Osteocyte (in vitro differentiated cells): ENCODE results near the gene SZRD1. TPM values are rescaled to one million over a fixed set of nuclear protein-coding genes. Genes with fewer than 3 reads are reported as not detected.

ENCODE experiments used
- DNase-seq: peaks from one replicate; pipeline ENCODE4 v3.0.0; 2021; ENCODE audit warnings: mixed read lengths; ENCODE audit not compliant: unreplicated experiment; ENCODE audit errors: extremely low spot score
- H3K27ac Mint-ChIP-seq: one replicate; pipeline ENCODE4 v1.8.0; 2021; ENCODE audit warnings: mild to moderate bottlenecking, mixed read lengths; ENCODE audit not compliant: unreplicated experiment
- H3K27me3 Mint-ChIP-seq: one replicate; pipeline ENCODE4 v1.8.0; 2021; ENCODE audit warnings: mixed read lengths; ENCODE audit not compliant: unreplicated experiment
- H3K36me3 Mint-ChIP-seq: one replicate; pipeline ENCODE4 v1.8.0; 2021; ENCODE audit warnings: mixed read lengths; ENCODE audit not compliant: unreplicated experiment
- H3K4me1 Mint-ChIP-seq: one replicate; pipeline ENCODE4 v1.8.0; 2021; ENCODE audit warnings: mixed read lengths; ENCODE audit not compliant: unreplicated experiment
- H3K4me3 Mint-ChIP-seq: one replicate; pipeline ENCODE4 v1.8.0; 2021; ENCODE audit warnings: mild to moderate bottlenecking, moderate library complexity, mixed read lengths; ENCODE audit not compliant: unreplicated experiment
- H3K9me3 Mint-ChIP-seq: one replicate; pipeline ENCODE4 v1.8.0; 2021; ENCODE audit warnings: mixed read lengths; ENCODE audit not compliant: unreplicated experiment
- total RNA-seq: library from RNA; stranded (reverse); gene quantifications from 2 replicates; pipeline ENCODE4 v1.2.1, GENCODE V29; 2021
- TF ChIP-seq, protein P1 (sequence below): fragments of 200-600 bp; sonication (generic); IDR thresholded peaks from 2 replicates; pipeline ENCODE4 v1.5.0; 2021; ENCODE audit warnings: antibody characterized with exemption, mild to moderate bottlenecking, moderate library complexity

The SZRD1 gene
- total RNA-seq, 1 donor from 2014 or later, result 141 TPM

DNA sequence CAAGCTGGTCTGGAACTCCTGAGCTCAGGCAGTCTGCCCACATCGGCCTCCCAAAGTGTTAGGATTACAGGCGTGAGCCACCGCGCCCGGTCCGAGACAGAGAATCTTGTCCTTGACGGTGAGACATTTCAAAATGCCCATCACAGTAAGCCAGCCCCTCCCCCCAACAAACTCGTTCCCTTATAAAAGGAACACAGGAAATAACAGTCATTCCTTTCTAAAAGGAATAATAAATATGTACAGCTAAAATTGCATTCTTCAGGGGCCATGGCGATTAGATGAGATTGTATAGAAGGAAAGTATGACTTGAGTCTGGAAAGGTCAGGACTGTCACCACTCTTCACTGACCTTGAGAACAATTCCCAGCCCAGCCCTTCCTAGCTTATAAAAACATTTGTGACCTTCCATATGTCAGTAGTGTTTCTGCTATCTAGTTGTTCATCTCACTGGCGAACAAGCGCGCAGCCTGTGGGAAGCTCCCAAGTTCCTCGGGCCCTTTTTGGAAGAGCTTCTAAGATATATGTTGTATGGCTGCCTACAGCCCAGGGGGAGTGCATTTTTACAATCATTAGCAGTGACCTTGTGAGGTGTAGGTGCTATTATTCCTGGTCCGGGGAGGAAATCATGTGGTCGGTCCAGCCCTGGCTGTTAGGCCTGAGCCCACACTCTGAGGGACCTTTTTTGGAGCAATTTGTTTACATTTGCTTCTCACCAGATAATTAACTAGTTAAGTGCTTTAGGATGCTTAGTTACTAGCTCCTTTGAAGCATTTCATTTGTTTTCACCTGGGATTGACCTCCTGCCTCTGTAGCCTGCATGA is 8.7 kb downstream of the SZRD1 start:
- no peak for DNase-seq
- H3K4me1 Mint-ChIP-seq, result peaks cover 74% of the 10 kb centered on the region
- TF ChIP-seq, protein P1, sequence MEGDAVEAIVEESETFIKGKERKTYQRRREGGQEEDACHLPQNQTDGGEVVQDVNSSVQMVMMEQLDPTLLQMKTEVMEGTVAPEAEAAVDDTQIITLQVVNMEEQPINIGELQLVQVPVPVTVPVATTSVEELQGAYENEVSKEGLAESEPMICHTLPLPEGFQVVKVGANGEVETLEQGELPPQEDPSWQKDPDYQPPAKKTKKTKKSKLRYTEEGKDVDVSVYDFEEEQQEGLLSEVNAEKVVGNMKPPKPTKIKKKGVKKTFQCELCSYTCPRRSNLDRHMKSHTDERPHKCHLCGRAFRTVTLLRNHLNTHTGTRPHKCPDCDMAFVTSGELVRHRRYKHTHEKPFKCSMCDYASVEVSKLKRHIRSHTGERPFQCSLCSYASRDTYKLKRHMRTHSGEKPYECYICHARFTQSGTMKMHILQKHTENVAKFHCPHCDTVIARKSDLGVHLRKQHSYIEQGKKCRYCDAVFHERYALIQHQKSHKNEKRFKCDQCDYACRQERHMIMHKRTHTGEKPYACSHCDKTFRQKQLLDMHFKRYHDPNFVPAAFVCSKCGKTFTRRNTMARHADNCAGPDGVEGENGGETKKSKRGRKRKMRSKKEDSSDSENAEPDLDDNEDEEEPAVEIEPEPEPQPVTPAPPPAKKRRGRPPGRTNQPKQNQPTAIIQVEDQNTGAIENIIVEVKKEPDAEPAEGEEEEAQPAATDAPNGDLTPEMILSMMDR, result no peak
- no peaks in the 10 kb centered on the region for H3K9me3 Mint-ChIP-seq
- peak overlapping the region; percentile 48 for H3K4me3 Mint-ChIP-seq
- H3K36me3 Mint-ChIP-seq, result no peaks in the 10 kb centered on the region
- H3K27me3 Mint-ChIP-seq, result no peaks in the 10 kb centered on the region
- H3K27ac Mint-ChIP-seq, result peak overlapping the region; percentile 95

DNA sequence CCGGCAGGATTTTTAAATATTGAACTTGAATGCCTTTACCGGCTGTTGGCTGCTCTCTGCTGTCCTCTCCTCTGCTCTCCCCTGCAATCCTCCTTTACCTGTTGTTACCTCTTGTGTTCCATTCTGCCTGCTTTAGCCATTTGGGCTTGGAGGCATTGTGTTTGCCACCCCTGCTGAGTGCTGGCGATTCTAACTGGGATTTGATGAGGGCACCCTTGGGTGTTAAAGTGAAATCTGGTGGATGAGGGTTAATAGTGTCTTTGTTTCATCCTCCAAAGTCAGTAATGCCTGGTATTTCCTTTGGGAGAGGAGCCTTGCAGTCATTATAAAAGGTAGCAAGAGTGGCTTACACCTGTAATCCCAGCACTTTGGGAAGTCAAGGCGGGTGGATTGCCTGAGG is 9.9 kb downstream of the SZRD1 start:
- Mint-ChIP-seq H3K27ac (peak overlapping the region; percentile 95), H3K9me3 (no peaks in the 10 kb centered on the region), H3K36me3 (no peaks in the 10 kb centered on the region), H3K4me3 (no peak overlapping the region), H3K4me1 (peaks cover 63% of the 10 kb centered on the region), H3K27me3 (no peaks in the 10 kb centered on the region)
- DNase-seq, result no peak
- TF ChIP-seq, protein P1, result no peak

DNA sequence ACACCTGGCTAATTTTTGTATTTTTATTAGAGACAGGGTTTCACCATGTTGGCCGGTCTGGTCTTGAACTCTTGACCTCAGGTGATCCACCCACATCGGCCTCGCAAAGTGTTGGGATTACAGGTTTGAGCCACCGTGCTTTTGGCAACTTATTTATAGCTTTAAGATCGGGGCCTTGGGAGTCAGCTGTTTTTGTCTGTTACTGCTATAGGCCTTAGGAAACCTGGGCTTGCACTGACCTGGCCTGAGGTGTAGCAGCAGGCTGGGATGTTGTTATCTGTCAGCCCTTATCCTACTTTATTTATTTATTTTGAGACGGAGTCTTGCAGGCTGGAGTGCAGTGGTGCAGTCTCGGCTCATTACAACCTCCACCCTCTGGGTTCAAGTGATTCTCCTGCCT is 11.4 kb downstream of the SZRD1 start:
- Mint-ChIP-seq H3K36me3 (no peaks in the 10 kb centered on the region), H3K9me3 (no peaks in the 10 kb centered on the region), H3K4me1 (peaks cover 53% of the 10 kb centered on the region), H3K27me3 (no peaks in the 10 kb centered on the region), H3K4me3 (no peak overlapping the region), H3K27ac (peak overlapping the region; percentile 58)
- no peak for DNase-seq
- TF ChIP-seq, protein P1, result no peak

DNA sequence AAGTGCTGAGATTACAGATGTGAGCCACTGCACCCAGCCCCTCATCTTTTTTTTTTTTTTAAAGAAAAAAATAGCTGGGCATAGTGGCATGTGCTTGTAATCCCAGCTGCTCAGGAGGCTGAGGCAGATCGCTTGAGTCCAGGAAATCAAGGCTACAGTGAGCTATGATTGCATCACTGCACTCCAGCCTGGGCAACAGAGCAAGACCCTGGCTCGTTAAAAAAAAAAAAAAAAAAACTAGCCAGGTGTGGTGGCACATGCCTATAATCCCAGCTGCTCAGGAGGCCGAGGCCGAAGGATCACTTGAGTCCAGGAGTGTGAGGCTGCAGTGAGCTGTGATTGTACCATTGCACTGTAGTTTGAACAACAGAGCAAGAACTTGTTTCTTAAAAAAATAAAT is 13.8 kb downstream of the SZRD1 start:
- Mint-ChIP-seq H3K27me3 (no peaks in the 10 kb centered on the region), H3K4me3 (no peak overlapping the region), H3K4me1 (peaks cover 50% of the 10 kb centered on the region), H3K9me3 (no peaks in the 10 kb centered on the region), H3K27ac (no peak overlapping the region), H3K36me3 (peaks cover 2% of the 10 kb centered on the region)
- DNase-seq, result no peak
- TF ChIP-seq, protein P1, result no peak

DNA sequence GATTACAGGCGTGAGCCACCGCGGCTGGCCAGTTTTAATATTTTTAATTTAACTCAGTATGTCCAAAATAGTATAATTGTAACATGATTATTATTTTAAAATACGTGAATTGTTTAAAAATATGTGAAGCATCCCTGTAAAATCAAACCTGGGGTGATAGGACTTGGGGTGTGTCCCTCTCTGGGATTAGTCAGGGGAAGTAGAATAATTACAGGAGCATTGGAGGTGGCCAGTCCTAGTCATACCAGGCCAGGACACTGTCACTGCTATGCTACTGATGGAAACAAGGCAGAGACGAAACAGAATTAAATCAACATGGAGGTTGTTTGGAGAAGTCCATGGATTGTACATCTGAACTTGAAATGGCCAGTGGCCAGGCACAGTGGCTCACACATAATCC is 16.8 kb downstream of the SZRD1 start:
- no peak for DNase-seq
- Mint-ChIP-seq H3K27ac (peak overlapping the region; percentile 80), H3K4me1 (peaks cover 45% of the 10 kb centered on the region), H3K9me3 (no peaks in the 10 kb centered on the region), H3K36me3 (peaks cover 4% of the 10 kb centered on the region), H3K4me3 (no peak overlapping the region), H3K27me3 (no peaks in the 10 kb centered on the region)
- TF ChIP-seq, protein P1, result no peak
